HepG2 (cell line): Measurements from ENCODE around the gene TH. TPM values are rescaled to one million over a fixed set of nuclear protein-coding genes. Genes with fewer than 3 reads are reported as not detected.
A peak's percentile ranks its signal among the peaks of the same experiment; 100 is the strongest.

Source experiments
- ARID2 ChIP-seq: sonication (generic); formaldehyde crosslinking; IDR thresholded peaks from 2 replicates; pipeline ENCODE4 v1.8.1; 2022; ENCODE audit warnings: mild to moderate bottlenecking, missing genetic modification reagents, borderline replicate concordance
- BORCS8-MEF2B ChIP-seq: sonication (generic); formaldehyde crosslinking; IDR thresholded peaks from 2 replicates; pipeline ENCODE4 v1.8.0; 2022; ENCODE audit warnings: mild to moderate bottlenecking, missing genetic modification reagents
- BRD4 ChIP-seq: sonication (generic); formaldehyde crosslinking; IDR thresholded peaks from 2 replicates; pipeline ENCODE4 v1.4.0; 2020; ENCODE audit warnings: missing genetic modification reagents
- CENPX ChIP-seq: sonication (generic); formaldehyde crosslinking; IDR thresholded peaks from 2 replicates; pipeline ENCODE4 v1.9.0; 2021; ENCODE audit warnings: mild to moderate bottlenecking, missing genetic modification reagents, moderate library complexity
- CHD4 ChIP-seq: fragments of 200-600 bp; sonication (generic); IDR thresholded peaks from 2 replicates; pipeline ENCODE4 v1.7.0; 2017; ENCODE audit warnings: mild to moderate bottlenecking, low read length, borderline replicate concordance
- DDIT3 ChIP-seq: sonication (generic); formaldehyde crosslinking; IDR thresholded peaks from 2 replicates; pipeline ENCODE4 v1.4.0; 2020; ENCODE audit warnings: mild to moderate bottlenecking, missing genetic modification reagents
- GTF3A ChIP-seq: sonication (generic); formaldehyde crosslinking; conservative IDR thresholded peaks from 2 replicates; pipeline ENCODE4 v1.4.0; 2020; ENCODE audit warnings: mild to moderate bottlenecking, missing genetic modification reagents
- MZF1 ChIP-seq: sonication (generic); formaldehyde crosslinking; IDR thresholded peaks from 2 replicates; pipeline ENCODE4 v1.8.1; 2023; ENCODE audit warnings: mild to moderate bottlenecking, missing genetic modification reagents, borderline replicate concordance
- PHB2 ChIP-seq: fragments of 450-650 bp; IDR thresholded peaks from 2 replicates; pipeline ENCODE4 v1.6.1; 2018; ENCODE audit not compliant: partially characterized antibody
- PHF5A ChIP-seq: IDR thresholded peaks from one replicate; pipeline ENCODE4 v1.6.1; 2018; ENCODE audit warnings: low read depth, missing genetic modification reagents; ENCODE audit not compliant: unreplicated experiment
- RARA ChIP-seq: IDR thresholded peaks from 2 replicates; pipeline ENCODE4 v1.6.1; 2016; ENCODE audit warnings: missing genetic modification reagents, missing compliant biosample characterization
- THAP11 ChIP-seq: IDR thresholded peaks from 2 replicates; pipeline ENCODE4 v1.6.1; 2016; ENCODE audit warnings: missing biosample characterization, missing genetic modification reagents
- ZBTB14 ChIP-seq: sonication (generic); formaldehyde crosslinking; IDR thresholded peaks from 2 replicates; pipeline ENCODE4 v1.4.0; 2020; ENCODE audit warnings: missing genetic modification reagents
- ZIK1 ChIP-seq: sonication (generic); formaldehyde crosslinking; IDR thresholded peaks from 2 replicates; pipeline ENCODE4 v1.5.0; 2020; ENCODE audit warnings: mild to moderate bottlenecking, low read depth, missing genetic modification reagents, borderline replicate concordance
- ZNF224 ChIP-seq: sonication (generic); formaldehyde crosslinking; IDR thresholded peaks from 2 replicates; pipeline ENCODE4 v1.5.0; 2020; ENCODE audit warnings: mild to moderate bottlenecking, missing genetic modification reagents
- ZNF432 ChIP-seq: sonication (generic); formaldehyde crosslinking; IDR thresholded peaks from 2 replicates; pipeline ENCODE4 v1.5.0; 2020; ENCODE audit warnings: missing genetic modification reagents, mild to moderate bottlenecking, borderline replicate concordance
- ZNF644 ChIP-seq: IDR thresholded peaks from 2 replicates; pipeline ENCODE4 v1.6.1; 2016; ENCODE audit warnings: low read depth
- polyA plus RNA-seq, 8 experiments: library from polyadenylated mRNA; depleted of rRNA in 3 of 8; stranded (reverse) in 7 of 8; unstranded in 1 of 8; fragments of >200 nt; fragmentation: Illumina TruSeq in 4 of 8; extraction: Trizol in 4 of 8; gene quantifications; 2 replicates each; pipeline versions ENCODE4 v1.2.1 to v1.2.3, GENCODE V29; 2011 to 2016; ENCODE audit warnings: low read depth in 4 of 8, missing spikeins in 1 of 8, mixed read lengths in 1 of 8; ENCODE audit not compliant: insufficient read depth in 1 of 8
- total RNA-seq, 5 experiments: library from RNA; depleted of rRNA; stranded (reverse); fragments of >200 nt; fragmentation: Illumina TruSeq; extraction: Trizol; gene quantifications; 2 replicates each; pipeline ENCODE4 v1.2.3, GENCODE V29; 2016; ENCODE audit warnings: low read depth in 1 of 5
- TF ChIP-seq, protein P1 (sequence below): sonication (generic); formaldehyde crosslinking; IDR thresholded peaks from 2 replicates; pipeline ENCODE4 v1.4.0; 2020; ENCODE audit warnings: missing genetic modification reagents, borderline replicate concordance
- TF ChIP-seq, protein P2 (sequence below): sonication (generic); formaldehyde crosslinking; IDR thresholded peaks from 2 replicates; pipeline ENCODE4 v1.8.1; 2023; ENCODE audit warnings: mild to moderate bottlenecking, missing genetic modification reagents
- TF ChIP-seq, protein P3 (sequence below), 2 experiments: IDR thresholded peaks; 2 replicates each; pipeline ENCODE4 v1.6.1; 2011 to 2012; ENCODE audit warnings: low read length in 2 of 2, borderline replicate concordance in 1 of 2, low read depth in 1 of 2, mild to moderate bottlenecking in 1 of 2, moderate library complexity in 1 of 2

The TH gene
- total and polyA plus RNA-seq, 2 of the 13 experiments (the other 11 are each of a cell fraction or from before 2014, with no cell fraction given) = 0.36 TPM; not detected in 1

GRCh38 chr11:2128511-2129307 lies 42.9 kb downstream of the TH start (continued):
- no peak for TF ChIP-seq CENPX
- TF ChIP-seq BRD4 (CRISPR knock-in tag) = no peak
- peak; percentile 40; the same call in 1 of the 2 replicates for TF ChIP-seq THAP11 (CRISPR knock-in tag)
- TF ChIP-seq, protein P1, sequence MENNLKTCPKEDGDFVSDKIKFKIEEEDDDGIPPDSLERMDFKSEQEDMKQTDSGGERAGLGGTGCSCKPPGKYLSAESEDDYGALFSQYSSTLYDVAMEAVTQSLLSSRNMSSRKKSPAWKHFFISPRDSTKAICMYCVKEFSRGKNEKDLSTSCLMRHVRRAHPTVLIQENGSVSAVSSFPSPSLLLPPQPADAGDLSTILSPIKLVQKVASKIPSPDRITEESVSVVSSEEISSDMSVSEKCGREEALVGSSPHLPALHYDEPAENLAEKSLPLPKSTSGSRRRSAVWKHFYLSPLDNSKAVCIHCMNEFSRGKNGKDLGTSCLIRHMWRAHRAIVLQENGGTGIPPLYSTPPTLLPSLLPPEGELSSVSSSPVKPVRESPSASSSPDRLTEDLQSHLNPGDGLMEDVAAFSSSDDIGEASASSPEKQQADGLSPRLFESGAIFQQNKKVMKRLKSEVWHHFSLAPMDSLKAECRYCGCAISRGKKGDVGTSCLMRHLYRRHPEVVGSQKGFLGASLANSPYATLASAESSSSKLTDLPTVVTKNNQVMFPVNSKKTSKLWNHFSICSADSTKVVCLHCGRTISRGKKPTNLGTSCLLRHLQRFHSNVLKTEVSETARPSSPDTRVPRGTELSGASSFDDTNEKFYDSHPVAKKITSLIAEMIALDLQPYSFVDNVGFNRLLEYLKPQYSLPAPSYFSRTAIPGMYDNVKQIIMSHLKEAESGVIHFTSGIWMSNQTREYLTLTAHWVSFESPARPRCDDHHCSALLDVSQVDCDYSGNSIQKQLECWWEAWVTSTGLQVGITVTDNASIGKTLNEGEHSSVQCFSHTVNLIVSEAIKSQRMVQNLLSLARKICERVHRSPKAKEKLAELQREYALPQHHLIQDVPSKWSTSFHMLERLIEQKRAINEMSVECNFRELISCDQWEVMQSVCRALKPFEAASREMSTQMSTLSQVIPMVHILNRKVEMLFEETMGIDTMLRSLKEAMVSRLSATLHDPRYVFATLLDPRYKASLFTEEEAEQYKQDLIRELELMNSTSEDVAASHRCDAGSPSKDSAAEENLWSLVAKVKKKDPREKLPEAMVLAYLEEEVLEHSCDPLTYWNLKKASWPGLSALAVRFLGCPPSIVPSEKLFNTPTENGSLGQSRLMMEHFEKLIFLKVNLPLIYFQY (CRISPR knock-in tag) = no peak
- TF ChIP-seq ARID2 = peak; percentile 59; the same call in 1 of the 2 replicates
- peak; percentile 51 for TF ChIP-seq PHF5A (CRISPR knock-in tag)
- no peak for TF ChIP-seq RARA (CRISPR knock-in tag)
- TF ChIP-seq ZNF224 = no peak
- TF ChIP-seq, protein P2, sequence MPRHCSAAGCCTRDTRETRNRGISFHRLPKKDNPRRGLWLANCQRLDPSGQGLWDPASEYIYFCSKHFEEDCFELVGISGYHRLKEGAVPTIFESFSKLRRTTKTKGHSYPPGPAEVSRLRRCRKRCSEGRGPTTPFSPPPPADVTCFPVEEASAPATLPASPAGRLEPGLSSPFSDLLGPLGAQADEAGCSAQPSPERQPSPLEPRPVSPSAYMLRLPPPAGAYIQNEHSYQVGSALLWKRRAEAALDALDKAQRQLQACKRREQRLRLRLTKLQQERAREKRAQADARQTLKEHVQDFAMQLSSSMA = no peak
- TF ChIP-seq, protein P3, sequence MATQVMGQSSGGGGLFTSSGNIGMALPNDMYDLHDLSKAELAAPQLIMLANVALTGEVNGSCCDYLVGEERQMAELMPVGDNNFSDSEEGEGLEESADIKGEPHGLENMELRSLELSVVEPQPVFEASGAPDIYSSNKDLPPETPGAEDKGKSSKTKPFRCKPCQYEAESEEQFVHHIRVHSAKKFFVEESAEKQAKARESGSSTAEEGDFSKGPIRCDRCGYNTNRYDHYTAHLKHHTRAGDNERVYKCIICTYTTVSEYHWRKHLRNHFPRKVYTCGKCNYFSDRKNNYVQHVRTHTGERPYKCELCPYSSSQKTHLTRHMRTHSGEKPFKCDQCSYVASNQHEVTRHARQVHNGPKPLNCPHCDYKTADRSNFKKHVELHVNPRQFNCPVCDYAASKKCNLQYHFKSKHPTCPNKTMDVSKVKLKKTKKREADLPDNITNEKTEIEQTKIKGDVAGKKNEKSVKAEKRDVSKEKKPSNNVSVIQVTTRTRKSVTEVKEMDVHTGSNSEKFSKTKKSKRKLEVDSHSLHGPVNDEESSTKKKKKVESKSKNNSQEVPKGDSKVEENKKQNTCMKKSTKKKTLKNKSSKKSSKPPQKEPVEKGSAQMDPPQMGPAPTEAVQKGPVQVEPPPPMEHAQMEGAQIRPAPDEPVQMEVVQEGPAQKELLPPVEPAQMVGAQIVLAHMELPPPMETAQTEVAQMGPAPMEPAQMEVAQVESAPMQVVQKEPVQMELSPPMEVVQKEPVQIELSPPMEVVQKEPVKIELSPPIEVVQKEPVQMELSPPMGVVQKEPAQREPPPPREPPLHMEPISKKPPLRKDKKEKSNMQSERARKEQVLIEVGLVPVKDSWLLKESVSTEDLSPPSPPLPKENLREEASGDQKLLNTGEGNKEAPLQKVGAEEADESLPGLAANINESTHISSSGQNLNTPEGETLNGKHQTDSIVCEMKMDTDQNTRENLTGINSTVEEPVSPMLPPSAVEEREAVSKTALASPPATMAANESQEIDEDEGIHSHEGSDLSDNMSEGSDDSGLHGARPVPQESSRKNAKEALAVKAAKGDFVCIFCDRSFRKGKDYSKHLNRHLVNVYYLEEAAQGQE (IDR thresholded peaks at IDR 0.05; ENCODE audit: borderline replicate concordance in 1 of 2, low read depth in 1 of 2, low read length in 2 of 2) = peak in 1 of 2 experiments; percentile 6; a peak in 1 of 4 replicates
- no peak for TF ChIP-seq ZBTB14 (CRISPR knock-in tag)
- TF ChIP-seq GTF3A (CRISPR knock-in tag) = no peak
- TF ChIP-seq BORCS8-MEF2B (CRISPR knock-in tag) = no peak; the same call in 1 of the 2 replicates
- TF ChIP-seq DDIT3 (CRISPR knock-in tag) = no peak
- TF ChIP-seq PHB2 = no peak
- TF ChIP-seq MZF1 (CRISPR knock-in tag) = no peak
- no peak for TF ChIP-seq ZIK1 (CRISPR knock-in tag)
- no peak for TF ChIP-seq ZNF432 (CRISPR knock-in tag)
- TF ChIP-seq ZNF644 = no peak
- no peak for TF ChIP-seq CHD4
